Smooth muscle cell (in vitro differentiated cells): ENCODE results near the gene ARAP3. TPM values are rescaled to one million over a fixed set of nuclear protein-coding genes. Genes with fewer than 3 reads are reported as not detected.

Source experiments
- DNase-seq: peaks from one replicate; lab custom pipeline; 2025; ENCODE audit not compliant: unreplicated experiment; lab: John Stamatoyannopoulos, UW
- H2AFZ ChIP-seq: fragments of 200-600 bp; sonication (generic); 2 replicates; pipeline ENCODE4 v1.6.0; 2016; ENCODE audit warnings: antibody characterized with exemption, low read depth, mild to moderate bottlenecking
- H3F3A ChIP-seq: fragments of 200-600 bp; sonication (generic); 2 replicates; pipeline ENCODE4 v1.6.0; 2017; ENCODE audit warnings: antibody characterized with exemption, low read depth
- H3K27ac ChIP-seq: fragments of 200-600 bp; sonication (generic); 2 replicates; pipeline ENCODE4 v1.5.1; 2016; ENCODE audit warnings: low read depth, mild to moderate bottlenecking
- H3K27me3 ChIP-seq: fragments of 200-600 bp; sonication (generic); 2 replicates; pipeline ENCODE4 v1.6.1; 2016; ENCODE audit warnings: low read depth, mild to moderate bottlenecking
- H3K36me3 ChIP-seq: fragments of 200-600 bp; sonication (generic); 2 replicates; pipeline ENCODE4 v1.5.1; 2016; ENCODE audit warnings: low read depth
- H3K4me1 ChIP-seq: fragments of 200-600 bp; sonication (generic); 2 replicates; pipeline ENCODE4 v1.5.1; 2016; ENCODE audit warnings: low read depth
- H3K4me2 ChIP-seq: fragments of 200-600 bp; sonication (generic); 2 replicates; pipeline ENCODE4 v1.6.0; 2016; ENCODE audit warnings: mild to moderate bottlenecking
- H3K4me3 ChIP-seq: fragments of 200-600 bp; sonication (generic); 2 replicates; pipeline ENCODE4 v1.5.1; 2016; ENCODE audit warnings: mild to moderate bottlenecking
- H3K79me2 ChIP-seq: fragments of 200-600 bp; sonication (generic); 2 replicates; pipeline ENCODE4 v1.6.0; 2016; ENCODE audit warnings: low read depth, mild to moderate bottlenecking
- H3K9ac ChIP-seq: fragments of 200-600 bp; sonication (generic); 2 replicates; pipeline ENCODE4 v1.6.0; 2016; ENCODE audit warnings: low read depth
- H3K9me3 ChIP-seq: fragments of 200-600 bp; sonication (generic); replicated peaks from 2 replicates; pipeline ENCODE4 v1.5.1; 2016; ENCODE audit warnings: low read depth
- H4K20me1 ChIP-seq: fragments of 200-600 bp; sonication (generic); 2 replicates; pipeline ENCODE4 v1.6.0; 2016; ENCODE audit warnings: low read depth
- CTCF ChIP-seq: fragments of 200-600 bp; sonication (generic); IDR thresholded peaks from 2 replicates; pipeline ENCODE4 v1.5.1; 2017; ENCODE audit warnings: borderline replicate concordance, mild to moderate bottlenecking, antibody characterized with exemption; ENCODE audit not compliant: insufficient read depth, poor library complexity, severe bottlenecking
- WGBS: methylation state at CpG from one replicate; pipeline ENCODE4 v1.1.7; 2016; ENCODE audit warnings: low lambda C conversion rate; 5-methylcytosine and 5-hydroxymethylcytosine counted together
- polyA plus RNA-seq: library from polyadenylated mRNA; unstranded; fragments of >200 nt; fragmentation: Nextera tagmentation; extraction: Ambion mirVana; gene quantifications from 2 replicates; pipeline ENCODE4 v1.2.1, GENCODE V29; 2016
- total RNA-seq: library from RNA; depleted of rRNA; stranded (reverse); fragments of >200 nt; gene quantifications from 2 replicates; pipeline ENCODE4 v1.2.3, GENCODE V29; 2014

Gene ARAP3
- total and polyA plus RNA-seq, 2 experiments from 2014 or later: 9.4 to 11.1 TPM

- H3K36me3 ChIP-seq: no peaks in the 10 kb centered on the region
- H3K79me2 ChIP-seq: no peaks in the 10 kb centered on the region
- no peaks in the 10 kb centered on the region for H3F3A ChIP-seq
- H3K9me3 ChIP-seq: no peaks in the 10 kb centered on the region
- DNase-seq: no peak
- H3K4me1 ChIP-seq: no peaks in the 10 kb centered on the region
- no peak for TF ChIP-seq CTCF
- H3K4me3 ChIP-seq: no peak overlapping the region
- no peak overlapping the region for H3K4me2 ChIP-seq
- H2AFZ ChIP-seq: no peak overlapping the region
- no peak overlapping the region for H3K27ac ChIP-seq
- H4K20me1 ChIP-seq: no peaks in the 10 kb centered on the region
- H3K27me3 ChIP-seq: no peaks in the 10 kb centered on the region
- no peak overlapping the region for H3K9ac ChIP-seq
These were observed 40.2 kb upstream of the ARAP3 start for GRCh38 chr5:141722266-141722665.

- no peak overlapping the region for H2AFZ ChIP-seq
- H3K27me3 ChIP-seq: no peaks in the 10 kb centered on the region
- WGBS: 78% methylated on average over 3 of the region's 3 CpGs
- no peaks in the 10 kb centered on the region for H3F3A ChIP-seq
- DNase-seq: no peak
- no peak overlapping the region for H3K9ac ChIP-seq
- H3K27ac ChIP-seq: no peak overlapping the region
- H3K4me3 ChIP-seq: no peak overlapping the region
- no peaks in the 10 kb centered on the region for H4K20me1 ChIP-seq
- no peak overlapping the region for H3K4me2 ChIP-seq
- H3K9me3 ChIP-seq: no peaks in the 10 kb centered on the region
- no peaks in the 10 kb centered on the region for H3K4me1 ChIP-seq
- no peaks in the 10 kb centered on the region for H3K79me2 ChIP-seq
- TF ChIP-seq CTCF: no peak
- no peaks in the 10 kb centered on the region for H3K36me3 ChIP-seq
These were observed 35.0 kb upstream of the ARAP3 start for GRCh38 chr5:141717043-141717442.

- Histone ChIP-seq H3K4me3 (no peak overlapping the region), H3K9me3 (no peaks in the 10 kb centered on the region), H3K9ac (no peak overlapping the region), H3K79me2 (no peaks in the 10 kb centered on the region), H3K4me1 (no peaks in the 10 kb centered on the region), H3K27ac (no peak overlapping the region), H3F3A (no peaks in the 10 kb centered on the region), H3K4me2 (no peak overlapping the region), H2AFZ (no peak overlapping the region), H3K36me3 (no peaks in the 10 kb centered on the region), H3K27me3 (no peaks in the 10 kb centered on the region), H4K20me1 (no peaks in the 10 kb centered on the region)
- TF ChIP-seq CTCF: no peak
- DNase-seq: no peak
- WGBS: 96% methylated on average over 3 of the region's 3 CpGs
These were observed 34.4 kb upstream of the ARAP3 start for GRCh38 chr5:141716468-141716867.

GRCh38 chr5:141716009-141716408 is 34.0 kb upstream of the ARAP3 start:
- Histone ChIP-seq H3K79me2 (no peaks in the 10 kb centered on the region), H3K9ac (no peak overlapping the region), H3K27me3 (no peaks in the 10 kb centered on the region), H4K20me1 (no peaks in the 10 kb centered on the region), H3K9me3 (no peaks in the 10 kb centered on the region), H3K36me3 (no peaks in the 10 kb centered on the region), H3K4me1 (no peaks in the 10 kb centered on the region), H3K27ac (no peak overlapping the region), H3F3A (no peaks in the 10 kb centered on the region), H2AFZ (no peak overlapping the region), H3K4me3 (no peak overlapping the region), H3K4me2 (no peak overlapping the region)
- 40% methylated on average over 3 of the region's 3 CpGs for WGBS
- no peak for DNase-seq
- TF ChIP-seq CTCF: no peak
